Sigmoid colon (tissue), 4 donors: ENCODE measurements around the gene PAF1.

ENCODE experiments used
- CTCF ChIP-seq, 4 experiments: fragments of 450-650 bp in 3 of 4; fragments of 200-600 bp in 1 of 4; IDR thresholded peaks; one replicate each; pipeline ENCODE4 v1.5.1; 2016 to 2019; ENCODE audit warnings: antibody characterized with exemption in 4 of 4, mild to moderate bottlenecking in 3 of 4, moderate library complexity in 2 of 4
- POLR2AphosphoS5 ChIP-seq, 4 donors: sonication (generic); formaldehyde crosslinking; IDR thresholded peaks; one replicate each; pipeline ENCODE4 v1.6.1; 2017; ENCODE audit warnings: antibody characterized with exemption in 4 of 4

GRCh38 chr19:39370735-39371134 is 20.2 kb downstream of the PAF1 start:
- TF ChIP-seq POLR2AphosphoS5 (IDR thresholded peaks at IDR 0.05) (no peak), CTCF (IDR thresholded peaks at IDR 0.05) (no peak)
